ENCODE data around the gene DCLK2.

Gene DCLK2

DNA sequence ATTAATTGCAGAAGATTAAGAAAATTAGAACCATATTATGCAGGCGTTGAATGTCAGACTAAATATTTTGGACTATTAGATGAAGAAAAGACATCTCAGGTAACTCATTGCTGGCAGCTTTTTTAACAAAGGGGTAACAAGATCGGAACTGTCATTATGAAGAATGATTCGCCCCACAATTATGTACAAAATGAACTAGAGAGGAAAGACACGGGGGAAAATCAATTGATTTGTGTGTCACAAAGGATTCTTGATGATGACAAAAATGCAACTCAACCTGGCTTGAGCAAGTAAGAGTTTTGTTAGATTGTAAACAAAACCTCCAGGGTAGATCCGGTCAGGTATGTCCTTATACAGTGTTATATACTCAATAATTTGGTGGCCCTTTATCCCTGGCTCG, 12.5 kb upstream of the DCLK2 start:
- DNase-seq (ENCODE audit: low spot score), result no peak
- TF ChIP-seq, protein P1, sequence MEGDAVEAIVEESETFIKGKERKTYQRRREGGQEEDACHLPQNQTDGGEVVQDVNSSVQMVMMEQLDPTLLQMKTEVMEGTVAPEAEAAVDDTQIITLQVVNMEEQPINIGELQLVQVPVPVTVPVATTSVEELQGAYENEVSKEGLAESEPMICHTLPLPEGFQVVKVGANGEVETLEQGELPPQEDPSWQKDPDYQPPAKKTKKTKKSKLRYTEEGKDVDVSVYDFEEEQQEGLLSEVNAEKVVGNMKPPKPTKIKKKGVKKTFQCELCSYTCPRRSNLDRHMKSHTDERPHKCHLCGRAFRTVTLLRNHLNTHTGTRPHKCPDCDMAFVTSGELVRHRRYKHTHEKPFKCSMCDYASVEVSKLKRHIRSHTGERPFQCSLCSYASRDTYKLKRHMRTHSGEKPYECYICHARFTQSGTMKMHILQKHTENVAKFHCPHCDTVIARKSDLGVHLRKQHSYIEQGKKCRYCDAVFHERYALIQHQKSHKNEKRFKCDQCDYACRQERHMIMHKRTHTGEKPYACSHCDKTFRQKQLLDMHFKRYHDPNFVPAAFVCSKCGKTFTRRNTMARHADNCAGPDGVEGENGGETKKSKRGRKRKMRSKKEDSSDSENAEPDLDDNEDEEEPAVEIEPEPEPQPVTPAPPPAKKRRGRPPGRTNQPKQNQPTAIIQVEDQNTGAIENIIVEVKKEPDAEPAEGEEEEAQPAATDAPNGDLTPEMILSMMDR (IDR thresholded peaks at IDR 0.05; ENCODE audit: borderline replicate concordance, control extremely low read depth, extremely low read depth, insufficient read depth, missing control alignments), result no peak
- in situ Hi-C loops (cut with MboI; ENCODE audit: low sequenced_read_pairs, unreplicated experiment), result no loop called here

DNA sequence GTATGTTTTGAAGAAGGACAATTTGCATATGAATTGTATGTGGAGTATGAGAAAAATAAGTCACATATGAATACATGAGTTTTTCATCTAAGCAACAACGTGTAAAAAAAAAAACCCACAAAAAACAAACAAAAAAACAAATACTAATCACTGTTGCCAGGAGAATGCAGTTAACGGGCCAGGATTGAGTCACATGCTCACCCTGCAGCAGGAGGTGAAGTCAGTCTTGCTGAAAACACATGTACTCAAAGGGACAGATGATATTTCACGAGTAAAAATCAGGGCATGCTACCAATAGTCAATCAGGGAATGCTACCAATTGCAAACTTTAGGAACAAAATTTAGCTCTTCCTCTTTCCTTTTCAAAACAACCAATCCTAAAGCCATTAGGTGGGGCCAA, 10.4 kb upstream of the DCLK2 start:
- in situ Hi-C loops (cut with MboI; ENCODE audit: low sequenced_read_pairs, unreplicated experiment), result no loop called here
- no peak for DNase-seq (ENCODE audit: low spot score)
- TF ChIP-seq, protein P1 (IDR thresholded peaks at IDR 0.05; ENCODE audit: borderline replicate concordance, control extremely low read depth, extremely low read depth, insufficient read depth, missing control alignments), result no peak

DNA sequence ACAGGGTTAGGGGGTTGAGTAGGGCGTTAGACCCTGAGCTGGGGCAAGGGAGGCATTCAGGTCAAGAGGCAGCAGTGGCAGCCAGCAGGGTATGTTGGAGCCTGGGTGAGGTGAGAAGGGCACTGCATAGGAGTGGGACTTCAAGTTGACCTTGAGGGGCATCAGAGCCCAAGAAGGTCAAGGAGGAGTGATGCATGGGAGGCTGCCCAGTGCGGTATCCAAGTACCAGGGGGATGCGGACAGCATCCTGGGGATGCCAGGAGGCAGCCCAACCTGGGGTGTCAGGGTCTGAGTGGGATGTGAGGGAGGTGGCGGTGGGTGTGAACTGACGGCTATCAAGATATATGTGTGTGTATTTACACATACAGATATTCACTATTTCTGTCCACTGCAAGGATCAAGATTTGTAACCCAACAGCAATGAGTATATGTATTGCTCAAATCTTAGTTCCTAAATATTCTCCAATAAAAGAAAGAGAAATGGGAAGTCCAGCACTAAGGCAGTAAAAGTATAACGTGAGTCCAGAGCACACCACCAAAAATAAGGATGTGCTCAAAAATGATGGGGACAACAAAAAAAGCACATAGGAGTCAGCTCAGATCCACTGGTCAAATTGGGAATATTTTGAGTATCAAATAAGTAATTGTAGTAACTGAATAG, 9.8 kb upstream of the DCLK2 start:
- DNase-seq (ENCODE audit: low spot score), result no peak
- TF ChIP-seq, protein P1 (IDR thresholded peaks at IDR 0.05; ENCODE audit: borderline replicate concordance, control extremely low read depth, extremely low read depth, insufficient read depth, missing control alignments), result no peak
- in situ Hi-C loops (cut with MboI; ENCODE audit: low sequenced_read_pairs, unreplicated experiment), result no loop called here

DNA sequence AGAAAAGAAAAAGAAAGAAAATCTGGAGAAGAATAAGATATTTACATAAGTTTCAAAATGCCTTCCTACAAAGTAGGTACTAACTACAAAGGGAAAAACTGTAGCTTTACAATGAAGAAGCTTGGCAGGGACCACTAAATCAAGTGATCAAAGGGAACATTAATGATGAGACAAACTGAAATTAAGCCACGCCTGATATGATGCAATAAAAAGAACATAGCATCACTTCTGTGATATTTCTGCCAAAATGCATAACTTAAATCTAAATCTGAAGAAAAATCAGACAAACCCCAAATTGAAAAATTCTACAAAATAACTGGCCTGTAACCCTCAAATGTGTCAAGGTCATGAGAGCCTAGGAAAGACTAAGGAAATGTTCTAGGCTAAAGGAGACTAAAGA, 8.9 kb upstream of the DCLK2 start:
- in situ Hi-C loops (cut with MboI; ENCODE audit: low sequenced_read_pairs, unreplicated experiment), result no loop called here
- DNase-seq (ENCODE audit: low spot score), result no peak
- TF ChIP-seq, protein P1 (IDR thresholded peaks at IDR 0.05; ENCODE audit: borderline replicate concordance, control extremely low read depth, extremely low read depth, insufficient read depth, missing control alignments), result no peak

DNA sequence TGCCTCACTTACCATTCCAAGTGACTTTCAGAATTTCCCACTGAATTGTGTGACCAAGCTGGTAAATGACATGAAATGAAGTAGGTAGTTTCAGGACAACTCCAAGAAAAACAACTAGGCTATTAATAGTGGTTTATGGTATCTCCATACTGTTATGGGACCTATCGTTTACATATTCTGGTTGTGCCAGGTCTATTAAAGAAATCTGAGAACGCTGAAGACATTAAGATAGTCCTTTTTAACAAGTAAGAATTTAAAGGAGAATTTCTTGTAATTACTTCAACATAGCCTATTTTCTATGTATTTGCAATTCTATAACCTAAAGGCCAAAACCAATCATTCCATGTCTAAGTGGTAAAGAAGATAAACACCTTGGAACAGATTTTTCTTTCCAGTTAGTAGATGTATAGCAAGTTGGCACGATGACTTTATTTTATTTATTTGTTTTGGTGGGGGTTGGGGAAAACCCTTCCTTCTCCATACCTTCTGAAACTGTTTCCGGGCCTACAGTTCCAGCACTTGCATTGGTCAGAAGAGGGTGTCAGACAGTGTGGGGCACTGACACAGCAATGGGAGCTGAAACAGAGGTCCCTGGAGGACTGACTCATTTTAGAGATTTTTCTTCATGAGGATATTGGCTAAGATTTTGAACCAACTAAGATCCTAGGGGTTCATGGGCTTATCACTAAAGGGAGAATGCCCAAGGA, 7.6 kb upstream of the DCLK2 start:
- TF ChIP-seq, protein P1 (IDR thresholded peaks at IDR 0.05; ENCODE audit: borderline replicate concordance, control extremely low read depth, extremely low read depth, insufficient read depth, missing control alignments), result no peak
- in situ Hi-C loops (cut with MboI; ENCODE audit: low sequenced_read_pairs, unreplicated experiment), result no loop called here
- DNase-seq (ENCODE audit: low spot score), result no peak

DNA sequence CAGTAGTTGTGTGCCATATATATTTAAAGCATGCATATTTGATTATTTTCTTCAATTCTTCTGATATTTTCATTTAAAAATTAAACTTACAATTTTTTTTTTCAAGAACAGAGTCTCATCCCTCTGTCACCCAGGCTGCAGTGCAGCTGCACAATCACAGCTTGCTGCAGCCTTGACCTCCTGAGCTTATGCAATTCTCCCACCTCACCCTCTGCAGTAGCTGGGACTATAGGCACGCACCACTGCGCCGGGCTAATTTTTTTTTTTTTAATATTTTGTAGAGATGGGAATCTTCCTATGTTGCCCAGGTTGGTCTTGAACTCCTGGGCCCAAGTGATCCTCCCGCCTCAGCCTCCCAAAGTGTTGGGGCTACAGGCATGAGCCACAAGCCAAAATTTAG, 5.8 kb upstream of the DCLK2 start:
- TF ChIP-seq, protein P1 (IDR thresholded peaks at IDR 0.05; ENCODE audit: borderline replicate concordance, control extremely low read depth, extremely low read depth, insufficient read depth, missing control alignments), result no peak
- in situ Hi-C loops (cut with MboI; ENCODE audit: low sequenced_read_pairs, unreplicated experiment), result no loop called here
- no peak for DNase-seq (ENCODE audit: low spot score)
